GM08714 (cell line): ENCODE data around the gene GABRB3.

Experiments
- H3K4me3 ChIP-seq: fragments of 200-500 bp; sonication (Bioruptor generic); 2 replicates; pipeline ENCODE4 v1.5.1; 2014; ENCODE audit warnings: mild to moderate bottlenecking, low read length, inconsistent platforms
- ZNF274 ChIP-seq: IDR thresholded peaks from 2 replicates; pipeline ENCODE4 v1.6.1; 2012; ENCODE audit warnings: mild to moderate bottlenecking, low read depth, low read length

GABRB3 gene

DNA sequence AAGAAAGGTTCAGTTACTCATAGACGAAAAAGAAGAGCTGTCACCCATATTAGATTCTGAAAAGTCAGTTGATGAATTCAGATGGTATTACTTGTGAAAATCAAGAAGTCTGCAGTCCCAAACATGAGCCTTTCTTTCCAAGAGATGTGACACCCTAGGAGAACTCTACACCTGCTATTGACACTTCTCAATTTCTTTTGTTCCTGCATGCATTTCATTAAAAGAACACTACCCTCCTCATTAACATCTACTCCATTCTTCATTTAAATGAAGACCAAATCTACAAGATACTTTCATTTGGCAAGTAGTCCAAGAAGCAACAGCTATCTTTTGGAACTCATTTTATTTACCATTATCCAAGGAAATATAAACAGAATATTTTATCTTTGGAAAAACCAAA lies 6.6 kb downstream of the GABRB3 start:
- no peak overlapping the region for H3K4me3 ChIP-seq

GRCh38 chr15:26759986-26760385 lies 12.9 kb downstream of the GABRB3 start:
- H3K4me3 ChIP-seq, result no peak overlapping the region

More for the DNA sequence above, 6.6 kb downstream of the GABRB3 start:
- no peak for TF ChIP-seq ZNF274

GRCh38 chr15:26758079-26758478 lies 14.8 kb downstream of the GABRB3 start:
- no peak overlapping the region for H3K4me3 ChIP-seq
- TF ChIP-seq ZNF274, result no peak

More at GRCh38 chr15:26759986-26760385, 12.9 kb downstream of the GABRB3 start:
- TF ChIP-seq ZNF274, result no peak

GRCh38 chr15:26757141-26757540 lies 15.7 kb downstream of the GABRB3 start:
- no peak for TF ChIP-seq ZNF274
- H3K4me3 ChIP-seq, result no peak overlapping the region

GRCh38 chr15:26744894-26745293 lies 28.0 kb downstream of the GABRB3 start:
- H3K4me3 ChIP-seq, result no peak overlapping the region
- TF ChIP-seq ZNF274, result no peak

- no peak for TF ChIP-seq ZNF274
- H3K4me3 ChIP-seq, result no peak overlapping the region
Observed at GRCh38 chr15:26739791-26740190, 33.1 kb downstream of the GABRB3 start.

- H3K4me3 ChIP-seq, result no peak overlapping the region
- no peak for TF ChIP-seq ZNF274
Observed at GRCh38 chr15:26738996-26739395, 33.9 kb downstream of the GABRB3 start.

GRCh38 chr15:26736502-26737248 lies 36.2 kb downstream of the GABRB3 start:
- H3K4me3 ChIP-seq, result no peak overlapping the region
- TF ChIP-seq ZNF274, result no peak

- TF ChIP-seq ZNF274, result no peak
- H3K4me3 ChIP-seq, result no peak overlapping the region
Observed at GRCh38 chr15:26731965-26732364, 40.9 kb downstream of the GABRB3 start.

GRCh38 chr15:26729581-26729980 lies 43.3 kb downstream of the GABRB3 start:
- H3K4me3 ChIP-seq, result no peak overlapping the region
- no peak for TF ChIP-seq ZNF274

- no peak overlapping the region for H3K4me3 ChIP-seq
- TF ChIP-seq ZNF274, result no peak
Observed at GRCh38 chr15:26729030-26729429, 43.8 kb downstream of the GABRB3 start.

GRCh38 chr15:26724381-26725150 lies 48.3 kb downstream of the GABRB3 start:
- no peak overlapping the region for H3K4me3 ChIP-seq
- TF ChIP-seq ZNF274, result no peak

GRCh38 chr15:26722621-26723160 lies 50.2 kb downstream of the GABRB3 start:
- TF ChIP-seq ZNF274, result no peak
- H3K4me3 ChIP-seq, result no peak overlapping the region

- TF ChIP-seq ZNF274, result no peak
- no peak overlapping the region for H3K4me3 ChIP-seq
Observed at GRCh38 chr15:26721232-26721967, 51.5 kb downstream of the GABRB3 start.
